ENCODE data around the gene GON7.

The GON7 gene

DNA sequence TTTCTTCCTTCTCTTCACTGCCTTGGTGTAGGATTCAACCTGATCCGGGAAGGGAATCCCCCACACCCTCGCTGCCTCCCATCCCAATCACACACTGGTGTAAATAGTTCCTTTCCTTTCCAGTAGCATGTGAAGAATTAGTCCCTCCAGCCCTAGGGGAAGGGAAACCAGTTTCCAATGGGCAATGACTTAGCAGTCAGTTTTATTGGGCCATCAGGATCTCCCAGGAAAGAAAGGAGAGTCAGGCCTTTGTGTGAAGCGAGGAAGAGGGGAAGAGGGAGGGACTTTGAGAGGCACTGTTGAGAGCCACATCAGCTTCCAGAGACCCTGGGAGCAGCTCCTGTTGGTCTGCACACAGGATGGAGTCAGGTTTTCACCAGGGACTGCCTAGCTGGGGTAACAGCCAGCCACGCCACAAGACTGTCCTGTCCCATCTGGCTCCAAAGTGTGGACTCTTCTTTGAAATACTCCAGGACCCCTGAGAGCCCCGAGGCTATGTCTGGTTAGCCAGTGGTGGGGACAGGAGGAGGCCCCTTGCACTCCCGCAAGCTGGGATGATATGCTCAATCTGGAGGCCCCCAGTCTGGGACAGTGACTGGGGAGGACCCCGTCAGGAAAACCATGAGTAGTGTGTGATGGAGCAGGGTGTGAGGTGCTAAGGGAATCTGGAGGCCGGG is 50.0 kb downstream of the GON7 start:
- FAIRE-seq (no peak), DNase-seq (ENCODE audit: insufficient read length, low spot score) (no peak)
- no peak for TF ChIP-seq POLR2A (IDR thresholded peaks at IDR 0.05; ENCODE audit: low read depth, low read length)

DNA sequence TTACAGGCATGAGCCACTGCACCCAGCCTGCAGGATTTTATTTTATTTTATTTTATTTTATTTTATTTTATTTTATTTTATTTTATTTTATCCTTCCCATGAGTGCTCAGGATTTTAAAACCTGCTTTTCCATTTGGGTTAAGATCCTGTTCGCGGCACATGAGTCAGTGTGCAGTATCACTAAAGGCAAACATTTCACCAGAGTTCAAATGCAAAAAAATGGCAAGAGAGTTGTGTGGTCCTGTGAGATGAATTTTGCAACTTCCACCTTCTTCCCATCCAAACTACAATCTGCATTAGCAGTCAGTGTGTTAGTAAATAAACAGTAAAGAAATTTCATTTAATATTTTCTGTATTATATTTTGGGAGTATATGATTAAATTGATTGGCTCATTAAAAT is 51.2 kb downstream of the GON7 start:
- DNase-seq (ENCODE audit: insufficient read length, low spot score): no peak
- TF ChIP-seq POLR2A (IDR thresholded peaks at IDR 0.05; ENCODE audit: low read depth, low read length): no peak
- FAIRE-seq: no peak

DNA sequence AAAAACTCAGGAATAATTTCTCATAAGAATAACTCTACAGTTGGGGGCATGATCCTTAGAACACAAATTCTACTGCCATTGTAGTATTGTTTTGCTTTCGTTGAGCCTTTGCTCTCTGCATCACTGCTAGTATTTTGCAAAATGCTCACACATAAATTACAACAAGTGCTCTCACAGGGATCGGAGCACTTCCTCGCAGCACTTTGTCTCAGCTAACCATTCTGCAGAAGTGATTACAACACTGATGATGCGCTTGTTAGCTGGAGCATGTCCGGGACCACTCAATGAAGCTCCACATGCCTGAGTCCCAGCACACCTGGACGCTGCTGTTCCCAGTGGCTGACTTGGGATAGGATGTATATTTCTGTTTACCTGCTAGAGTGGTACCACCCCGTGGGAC is 53.7 kb downstream of the GON7 start:
- TF ChIP-seq POLR2A (IDR thresholded peaks at IDR 0.05; ENCODE audit: low read depth, low read length): no peak
- FAIRE-seq: no peak
- DNase-seq (ENCODE audit: insufficient read length, low spot score): no peak
